ENCODE data around the gene PDE11A.

PDE11A gene

GRCh38 chr2:177658309-177658708 lies 414.3 kb downstream of the PDE11A start:
- DNase-seq (ENCODE audit: extremely low spot score, insufficient read length, low read depth) (no peak), FAIRE-seq (no peak)

- no peak for DNase-seq (ENCODE audit: extremely low spot score, insufficient read length, low read depth)
- no peak for FAIRE-seq
Measured at GRCh38 chr2:177651833-177652232, 420.7 kb downstream of the PDE11A start.

GRCh38 chr2:177649568-177650518 lies 422.7 kb downstream of the PDE11A start:
- FAIRE-seq (no peak), DNase-seq (ENCODE audit: extremely low spot score, insufficient read length, low read depth) (no peak)

- FAIRE-seq (no peak), DNase-seq (ENCODE audit: extremely low spot score, insufficient read length, low read depth) (no peak)
Measured at GRCh38 chr2:177646791-177647190, 425.8 kb downstream of the PDE11A start.

- FAIRE-seq, result no peak
- no peak for DNase-seq (ENCODE audit: extremely low spot score, insufficient read length, low read depth)
Measured at GRCh38 chr2:177646241-177646640, 426.3 kb downstream of the PDE11A start.

GRCh38 chr2:177641331-177641730 lies 431.2 kb downstream of the PDE11A start:
- DNase-seq (ENCODE audit: extremely low spot score, insufficient read length, low read depth), result no peak
- FAIRE-seq, result no peak

GRCh38 chr2:177640423-177640822 lies 432.2 kb downstream of the PDE11A start:
- FAIRE-seq, result no peak
- DNase-seq (ENCODE audit: extremely low spot score, insufficient read length, low read depth), result no peak

- no peak for DNase-seq (ENCODE audit: extremely low spot score, insufficient read length, low read depth)
- no peak for FAIRE-seq
Measured at GRCh38 chr2:177639262-177639914, 433.2 kb downstream of the PDE11A start.

GRCh38 chr2:177638507-177638906 lies 434.1 kb downstream of the PDE11A start:
- DNase-seq (ENCODE audit: extremely low spot score, insufficient read length, low read depth) (no peak), FAIRE-seq (no peak)

- no peak for FAIRE-seq
- no peak for DNase-seq (ENCODE audit: extremely low spot score, insufficient read length, low read depth)
Measured at GRCh38 chr2:177636672-177637071, 435.9 kb downstream of the PDE11A start.

- no peak for DNase-seq (ENCODE audit: extremely low spot score, insufficient read length, low read depth)
- FAIRE-seq, result no peak
Measured at GRCh38 chr2:177635696-177636095, 436.9 kb downstream of the PDE11A start.

GRCh38 chr2:177633910-177634294 lies 438.7 kb downstream of the PDE11A start:
- DNase-seq (ENCODE audit: extremely low spot score, insufficient read length, low read depth), result no peak
- FAIRE-seq, result no peak

GRCh38 chr2:177633111-177633510 lies 439.5 kb downstream of the PDE11A start:
- no peak for FAIRE-seq
- DNase-seq (ENCODE audit: extremely low spot score, insufficient read length, low read depth), result no peak

GRCh38 chr2:177631680-177632079 lies 440.9 kb downstream of the PDE11A start:
- DNase-seq (ENCODE audit: extremely low spot score, insufficient read length, low read depth), result no peak
- no peak for FAIRE-seq

GRCh38 chr2:177629357-177630024 lies 443.1 kb downstream of the PDE11A start:
- DNase-seq (ENCODE audit: extremely low spot score, insufficient read length, low read depth), result no peak

GRCh38 chr2:177628831-177629230 lies 443.7 kb downstream of the PDE11A start:
- FAIRE-seq, result no peak
- no peak for DNase-seq (ENCODE audit: extremely low spot score, insufficient read length, low read depth)

More at GRCh38 chr2:177629357-177630024, 443.1 kb downstream of the PDE11A start:
- FAIRE-seq, result peak; percentile 73

- DNase-seq (ENCODE audit: extremely low spot score, insufficient read length, low read depth) (no peak), FAIRE-seq (no peak)
Measured at GRCh38 chr2:177625744-177626650, 446.6 kb downstream of the PDE11A start.

- DNase-seq (ENCODE audit: extremely low spot score, insufficient read length, low read depth) (no peak), FAIRE-seq (no peak)
Measured at GRCh38 chr2:177622521-177622920, 450.1 kb downstream of the PDE11A start.

- DNase-seq (ENCODE audit: extremely low spot score, insufficient read length, low read depth) (no peak), FAIRE-seq (no peak)
Measured at GRCh38 chr2:177619986-177620385, 452.6 kb downstream of the PDE11A start.

- FAIRE-seq, result no peak
- DNase-seq (ENCODE audit: extremely low spot score, insufficient read length, low read depth), result no peak
Measured at GRCh38 chr2:177619461-177619860, 453.1 kb downstream of the PDE11A start.
